ENCODE measurements around the gene AUTS2.

Gene AUTS2

DNA sequence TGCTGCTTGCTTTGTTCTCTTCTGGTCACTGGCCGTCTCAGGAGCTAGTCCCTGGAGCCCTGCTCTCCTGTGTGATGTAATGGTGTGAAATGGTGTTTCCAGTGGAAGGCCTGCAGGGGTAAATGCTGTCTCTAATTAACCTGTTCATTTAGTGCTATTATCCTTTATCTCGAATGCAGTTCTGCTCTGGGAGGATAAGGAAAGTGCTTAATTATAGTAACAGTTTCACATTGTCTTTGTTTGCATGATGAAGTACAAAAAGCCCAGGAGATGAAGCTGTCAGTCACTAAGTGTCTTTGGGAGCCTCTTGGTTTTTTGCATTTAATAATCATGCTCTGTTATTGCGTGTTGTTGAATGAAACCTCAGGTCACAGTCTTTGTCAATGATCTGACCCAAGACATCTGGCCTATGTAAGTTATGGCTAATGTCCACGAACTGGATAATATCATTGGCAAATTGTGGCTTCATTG, 778.3 kb downstream of the AUTS2 start:
- Histone ChIP-seq H3K9me3 (ENCODE audit: insufficient read depth, low read length) (no peaks in the 10 kb centered on the region), H3K36me3 (ENCODE audit: insufficient read depth, insufficient read length, low read length) (no peaks in the 10 kb centered on the region), H3K9ac (ENCODE audit: insufficient read length, low read depth) (no peak overlapping the region), H3K27me3 (ENCODE audit: insufficient read depth, insufficient read length) (no peaks in the 10 kb centered on the region), H3K4me3 (ENCODE audit: insufficient read length, low read depth) (no peak overlapping the region), H3K4me1 (ENCODE audit: insufficient read depth, insufficient read length) (no peaks in the 10 kb centered on the region)
- no peak for DNase-seq (ENCODE audit: low read depth, low spot score)
- TF ChIP-seq SUZ12 (IDR thresholded peaks at IDR 0.05; ENCODE audit: extremely low read depth, insufficient read depth, insufficient read length), result no peak
- TF ChIP-seq YY1 (IDR thresholded peaks at IDR 0.05; ENCODE audit: insufficient read depth, insufficient read length), result no peak
- TF ChIP-seq ZNF274 (IDR thresholded peaks at IDR 0.05; ENCODE audit: low read depth, low read length), result no peak

DNA sequence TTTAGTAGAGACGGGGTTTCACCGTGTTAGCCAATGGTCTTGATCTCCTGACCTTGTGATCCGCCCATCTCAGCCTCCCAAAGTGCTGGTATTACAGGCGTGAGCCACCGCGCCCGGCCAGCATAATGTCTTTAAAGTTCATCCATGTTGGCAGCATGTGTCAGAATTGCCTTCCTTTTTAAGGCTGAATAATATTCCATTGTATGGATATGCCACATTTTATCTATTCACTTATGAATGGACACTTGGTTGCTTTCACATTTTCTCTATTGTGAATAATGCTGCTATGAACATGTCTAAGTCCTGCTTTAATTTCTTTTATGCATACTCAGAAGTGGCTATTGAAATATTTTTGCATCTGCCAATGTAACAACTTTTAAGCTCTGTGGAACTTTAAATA, 779.7 kb downstream of the AUTS2 start:
- no peaks in the 10 kb centered on the region for H3K9me3 ChIP-seq (ENCODE audit: insufficient read depth, low read length)
- no peaks in the 10 kb centered on the region for H3K4me1 ChIP-seq (ENCODE audit: insufficient read depth, insufficient read length)
- DNase-seq (ENCODE audit: low read depth, low spot score), result no peak
- no peaks in the 10 kb centered on the region for H3K36me3 ChIP-seq (ENCODE audit: insufficient read depth, insufficient read length, low read length)
- TF ChIP-seq YY1 (IDR thresholded peaks at IDR 0.05; ENCODE audit: insufficient read depth, insufficient read length) (no peak), ZNF274 (IDR thresholded peaks at IDR 0.05; ENCODE audit: low read depth, low read length) (no peak), SUZ12 (IDR thresholded peaks at IDR 0.05; ENCODE audit: extremely low read depth, insufficient read depth, insufficient read length) (no peak)
- H3K9ac ChIP-seq (ENCODE audit: insufficient read length, low read depth), result no peak overlapping the region
- no peaks in the 10 kb centered on the region for H3K27me3 ChIP-seq (ENCODE audit: insufficient read depth, insufficient read length)
- no peak overlapping the region for H3K4me3 ChIP-seq (ENCODE audit: insufficient read length, low read depth)

DNA sequence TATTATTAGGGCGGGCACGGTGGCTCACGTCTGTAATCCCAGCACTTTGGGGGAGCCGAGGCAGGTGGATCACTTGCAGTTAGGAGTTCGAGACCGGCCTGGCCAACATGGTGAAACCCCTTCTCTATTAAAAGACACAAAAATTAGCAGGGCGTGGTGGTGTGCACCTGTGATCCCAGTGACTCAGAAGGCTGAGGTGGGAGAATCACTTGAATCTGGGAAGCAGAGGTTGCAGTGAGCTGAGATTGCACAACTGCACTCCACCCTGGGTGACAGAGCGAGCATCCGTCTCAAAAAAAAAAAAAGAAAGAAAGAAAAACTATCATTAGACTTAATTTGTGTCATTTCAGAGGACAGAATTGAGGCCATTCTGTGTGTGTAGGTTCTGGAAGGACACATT, 780.9 kb downstream of the AUTS2 start:
- no peak overlapping the region for H3K4me3 ChIP-seq (ENCODE audit: insufficient read length, low read depth)
- no peaks in the 10 kb centered on the region for H3K4me1 ChIP-seq (ENCODE audit: insufficient read depth, insufficient read length)
- H3K9ac ChIP-seq (ENCODE audit: insufficient read length, low read depth), result no peak overlapping the region
- no peaks in the 10 kb centered on the region for H3K9me3 ChIP-seq (ENCODE audit: insufficient read depth, low read length)
- H3K27me3 ChIP-seq (ENCODE audit: insufficient read depth, insufficient read length), result no peaks in the 10 kb centered on the region
- DNase-seq (ENCODE audit: low read depth, low spot score), result no peak
- no peaks in the 10 kb centered on the region for H3K36me3 ChIP-seq (ENCODE audit: insufficient read depth, insufficient read length, low read length)
- TF ChIP-seq ZNF274 (IDR thresholded peaks at IDR 0.05; ENCODE audit: low read depth, low read length) (no peak), SUZ12 (IDR thresholded peaks at IDR 0.05; ENCODE audit: extremely low read depth, insufficient read depth, insufficient read length) (no peak), YY1 (IDR thresholded peaks at IDR 0.05; ENCODE audit: insufficient read depth, insufficient read length) (no peak)

DNA sequence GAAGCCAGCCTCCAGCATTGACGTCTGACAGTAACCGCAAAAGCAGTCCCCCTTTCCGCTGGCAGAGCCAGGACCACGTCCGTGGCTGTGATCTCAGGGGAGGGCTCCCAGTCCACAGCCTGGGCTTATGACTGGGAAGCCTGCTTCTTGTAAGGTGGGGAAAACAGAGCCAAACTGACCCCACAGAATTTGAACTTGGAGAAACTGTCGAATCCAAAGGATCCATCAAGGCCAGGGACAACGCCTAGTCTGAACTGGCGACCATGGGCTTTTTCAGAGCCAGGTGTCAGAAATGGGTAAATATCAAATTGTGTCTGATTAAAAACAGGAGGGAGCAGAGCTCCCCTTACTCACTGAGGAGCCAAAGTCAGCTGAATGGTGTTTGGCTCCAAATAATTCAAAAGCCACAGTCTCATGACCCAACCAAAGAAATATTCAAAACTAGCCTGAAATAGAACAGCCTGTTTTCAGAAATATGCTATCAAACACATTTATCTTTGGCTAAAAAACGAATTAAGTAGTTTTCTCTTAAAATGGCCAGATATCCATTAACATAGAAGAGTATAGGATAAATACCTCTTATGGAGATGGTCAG, 782.2 kb downstream of the AUTS2 start:
- Histone ChIP-seq H3K4me1 (ENCODE audit: insufficient read depth, insufficient read length) (no peaks in the 10 kb centered on the region), H3K4me3 (ENCODE audit: insufficient read length, low read depth) (no peak overlapping the region), H3K9me3 (ENCODE audit: insufficient read depth, low read length) (no peaks in the 10 kb centered on the region), H3K27me3 (ENCODE audit: insufficient read depth, insufficient read length) (no peaks in the 10 kb centered on the region), H3K36me3 (ENCODE audit: insufficient read depth, insufficient read length, low read length) (no peaks in the 10 kb centered on the region), H3K9ac (ENCODE audit: insufficient read length, low read depth) (no peak overlapping the region)
- no peak for DNase-seq (ENCODE audit: low read depth, low spot score)
- no peak for TF ChIP-seq YY1 (IDR thresholded peaks at IDR 0.05; ENCODE audit: insufficient read depth, insufficient read length)
- no peak for TF ChIP-seq SUZ12 (IDR thresholded peaks at IDR 0.05; ENCODE audit: extremely low read depth, insufficient read depth, insufficient read length)
- TF ChIP-seq ZNF274 (IDR thresholded peaks at IDR 0.05; ENCODE audit: low read depth, low read length), result no peak

DNA sequence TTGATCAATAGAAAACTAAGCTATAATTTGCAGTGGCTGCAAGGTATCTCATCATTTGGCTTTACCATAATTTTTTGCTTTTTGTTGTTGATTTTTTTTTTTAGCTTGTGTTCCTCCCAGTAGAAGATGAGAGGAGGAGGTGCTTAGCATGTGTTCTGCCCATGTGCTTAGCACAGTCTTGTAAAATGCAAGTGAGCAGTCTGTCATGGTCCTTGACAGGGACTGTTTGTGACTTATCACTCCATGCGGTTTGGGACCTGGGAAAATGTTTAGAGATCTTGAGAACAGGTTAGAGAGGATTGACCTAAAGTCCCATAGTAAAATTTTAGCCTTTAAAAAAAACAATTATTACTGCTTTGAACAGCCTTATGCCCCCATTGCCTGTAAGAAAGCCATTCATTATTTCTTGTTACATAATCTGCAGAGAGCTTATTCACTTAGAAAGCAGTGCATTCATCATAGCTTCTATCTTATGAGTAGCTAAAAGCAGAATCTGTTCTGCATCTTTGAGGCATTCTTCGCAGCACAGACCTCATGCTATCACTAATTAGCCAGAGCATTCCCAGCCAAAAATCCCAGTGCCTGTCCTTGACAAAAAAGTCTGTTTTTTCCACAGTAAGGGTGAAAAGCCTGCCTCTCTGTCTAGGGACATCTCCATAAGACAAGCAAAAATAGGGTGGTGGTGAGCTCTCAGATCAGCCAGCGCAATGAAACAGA, 784.9 kb downstream of the AUTS2 start:
- Histone ChIP-seq H3K27me3 (ENCODE audit: insufficient read depth, insufficient read length) (no peaks in the 10 kb centered on the region), H3K4me3 (ENCODE audit: insufficient read length, low read depth) (no peak overlapping the region), H3K9ac (ENCODE audit: insufficient read length, low read depth) (no peak overlapping the region), H3K4me1 (ENCODE audit: insufficient read depth, insufficient read length) (no peaks in the 10 kb centered on the region), H3K9me3 (ENCODE audit: insufficient read depth, low read length) (no peaks in the 10 kb centered on the region), H3K36me3 (ENCODE audit: insufficient read depth, insufficient read length, low read length) (no peaks in the 10 kb centered on the region)
- TF ChIP-seq YY1 (IDR thresholded peaks at IDR 0.05; ENCODE audit: insufficient read depth, insufficient read length) (no peak), ZNF274 (IDR thresholded peaks at IDR 0.05; ENCODE audit: low read depth, low read length) (no peak), SUZ12 (IDR thresholded peaks at IDR 0.05; ENCODE audit: extremely low read depth, insufficient read depth, insufficient read length) (no peak)
- DNase-seq (ENCODE audit: low read depth, low spot score), result no peak

DNA sequence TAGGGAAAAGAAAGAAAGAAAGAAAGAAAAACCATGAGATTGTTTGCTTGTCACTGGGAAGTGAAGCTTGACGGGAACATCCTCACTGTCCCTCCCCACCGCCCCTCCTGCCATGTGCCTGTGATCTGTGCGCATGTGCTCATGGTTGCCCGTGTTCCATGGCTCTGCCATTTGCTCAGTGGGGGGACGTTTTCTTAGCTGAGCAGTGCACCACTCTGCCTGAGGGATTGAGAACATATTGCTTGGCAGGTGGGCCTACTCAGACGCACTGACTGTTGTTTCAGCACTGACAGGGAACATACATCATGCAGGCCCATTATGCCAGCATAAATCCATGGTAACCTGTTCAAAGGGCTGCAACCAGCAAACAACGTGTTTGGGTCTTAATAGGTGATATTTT, 785.7 kb downstream of the AUTS2 start:
- no peak overlapping the region for H3K4me3 ChIP-seq (ENCODE audit: insufficient read length, low read depth)
- no peak overlapping the region for H3K9ac ChIP-seq (ENCODE audit: insufficient read length, low read depth)
- no peaks in the 10 kb centered on the region for H3K36me3 ChIP-seq (ENCODE audit: insufficient read depth, insufficient read length, low read length)
- H3K27me3 ChIP-seq (ENCODE audit: insufficient read depth, insufficient read length), result no peaks in the 10 kb centered on the region
- DNase-seq (ENCODE audit: low read depth, low spot score), result no peak
- no peaks in the 10 kb centered on the region for H3K9me3 ChIP-seq (ENCODE audit: insufficient read depth, low read length)
- H3K4me1 ChIP-seq (ENCODE audit: insufficient read depth, insufficient read length), result no peaks in the 10 kb centered on the region
- TF ChIP-seq YY1 (IDR thresholded peaks at IDR 0.05; ENCODE audit: insufficient read depth, insufficient read length) (no peak), SUZ12 (IDR thresholded peaks at IDR 0.05; ENCODE audit: extremely low read depth, insufficient read depth, insufficient read length) (no peak), ZNF274 (IDR thresholded peaks at IDR 0.05; ENCODE audit: low read depth, low read length) (no peak)

DNA sequence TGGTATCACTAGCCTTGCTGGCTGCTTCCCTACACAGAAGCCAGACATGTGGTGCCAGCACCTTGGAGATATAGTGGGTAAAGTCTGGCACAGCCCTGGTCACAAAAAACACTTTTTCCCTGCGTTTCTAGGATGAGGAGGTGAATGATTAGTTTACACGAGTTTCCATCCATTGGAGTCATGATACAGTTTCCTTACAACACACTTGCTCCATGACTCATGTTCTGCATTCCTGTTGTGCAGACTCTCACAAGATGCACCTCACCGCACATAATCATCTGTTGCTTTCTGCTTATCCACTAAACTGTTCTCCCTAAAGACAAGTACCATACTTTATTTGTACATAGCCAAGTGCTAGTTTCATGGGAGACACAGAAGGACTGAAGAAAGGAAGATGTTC, 786.6 kb downstream of the AUTS2 start:
- DNase-seq (ENCODE audit: low read depth, low spot score), result no peak
- H3K4me3 ChIP-seq (ENCODE audit: insufficient read length, low read depth), result no peak overlapping the region
- H3K9me3 ChIP-seq (ENCODE audit: insufficient read depth, low read length), result no peaks in the 10 kb centered on the region
- H3K4me1 ChIP-seq (ENCODE audit: insufficient read depth, insufficient read length), result no peaks in the 10 kb centered on the region
- H3K36me3 ChIP-seq (ENCODE audit: insufficient read depth, insufficient read length, low read length), result no peaks in the 10 kb centered on the region
- no peak for TF ChIP-seq SUZ12 (IDR thresholded peaks at IDR 0.05; ENCODE audit: extremely low read depth, insufficient read depth, insufficient read length)
- TF ChIP-seq ZNF274 (IDR thresholded peaks at IDR 0.05; ENCODE audit: low read depth, low read length), result no peak
- no peak for TF ChIP-seq YY1 (IDR thresholded peaks at IDR 0.05; ENCODE audit: insufficient read depth, insufficient read length)
- no peaks in the 10 kb centered on the region for H3K27me3 ChIP-seq (ENCODE audit: insufficient read depth, insufficient read length)
- no peak overlapping the region for H3K9ac ChIP-seq (ENCODE audit: insufficient read length, low read depth)
